Mesenchymal stem cell (in vitro differentiated cells and primary cell): ENCODE measurements around the gene KDM4B.
A peak's percentile ranks its signal among the peaks of the same experiment; 100 is the strongest.

Experiments used
- DNase-seq: peaks from one replicate; pipeline ENCODE4 v3.0.0-alpha.2; 2013
- H2AFZ ChIP-seq: one replicate; pipeline ENCODE4 v1.6.1; 2013; ENCODE audit warnings: low read depth, mild to moderate bottlenecking, control low read depth, inconsistent platforms, low read length, moderate library complexity
- H2AK5ac ChIP-seq: 2 replicates; pipeline ENCODE4 v1.6.1; 2013; ENCODE audit warnings: low read length, moderate library complexity, mild to moderate bottlenecking, inconsistent platforms; ENCODE audit not compliant: severe bottlenecking
- H2BK120ac ChIP-seq: one replicate; pipeline ENCODE4 v1.6.1; 2013; ENCODE audit warnings: low read depth, mild to moderate bottlenecking, inconsistent platforms, low read length, moderate library complexity
- H2BK12ac ChIP-seq, 2 experiments: one replicate each; pipeline ENCODE4 v1.6.1; 2013; ENCODE audit warnings: inconsistent platforms in 2 of 2, low read length in 2 of 2, mild to moderate bottlenecking in 2 of 2, moderate library complexity in 2 of 2, control low read depth in 1 of 2
- H2BK15ac ChIP-seq: one replicate; pipeline ENCODE4 v1.6.1; 2013; ENCODE audit warnings: mild to moderate bottlenecking, low read depth, inconsistent platforms; ENCODE audit not compliant: poor library complexity, severe bottlenecking
- H2BK5ac ChIP-seq: 2 replicates; pipeline ENCODE4 v1.6.1; 2013; ENCODE audit warnings: low read depth, mild to moderate bottlenecking, low read length, control low read depth, inconsistent platforms; ENCODE audit not compliant: poor library complexity, severe bottlenecking
- H3K14ac ChIP-seq, 2 experiments: one replicate each; pipeline ENCODE4 v1.6.1; 2013; ENCODE audit warnings: inconsistent platforms in 2 of 2, low read length in 2 of 2, control low read depth in 1 of 2, mild to moderate bottlenecking in 1 of 2, moderate library complexity in 1 of 2
- H3K18ac ChIP-seq, 2 experiments: one replicate each; pipeline ENCODE4 v1.6.1; 2013; ENCODE audit warnings: inconsistent platforms in 2 of 2, low read length in 2 of 2, control low read depth in 1 of 2, low read depth in 1 of 2, mild to moderate bottlenecking in 1 of 2
- H3K23ac ChIP-seq, 2 experiments: one replicate each; pipeline ENCODE4 v1.6.1; 2013; ENCODE audit warnings: inconsistent platforms in 2 of 2, low read length in 2 of 2, mild to moderate bottlenecking in 2 of 2, moderate library complexity in 2 of 2, control low read depth in 1 of 2
- H3K27ac ChIP-seq: 2 replicates; pipeline ENCODE4 v1.5.1; 2013; ENCODE audit warnings: mild to moderate bottlenecking, moderate library complexity, low read length, control low read depth, inconsistent platforms; ENCODE audit not compliant: poor library complexity, severe bottlenecking
- H3K27me3 ChIP-seq, 2 experiments: 2 replicates each; pipeline versions ENCODE4 v1.6.1 to v1.7.0; 2013; ENCODE audit warnings: low read length in 2 of 2, mild to moderate bottlenecking in 2 of 2, moderate library complexity in 2 of 2, control low read depth in 1 of 2, inconsistent platforms in 1 of 2; ENCODE audit not compliant: control insufficient read depth in 1 of 2, insufficient read depth in 1 of 2
- H3K36me3 ChIP-seq, 2 experiments: 2 replicates each; pipeline versions ENCODE4 v1.6.1 to v1.7.0; 2013; ENCODE audit warnings: low read length in 2 of 2, control low read depth in 1 of 2, inconsistent platforms in 1 of 2, low read depth in 1 of 2, mild to moderate bottlenecking in 1 of 2; ENCODE audit not compliant: insufficient read depth in 2 of 2, control insufficient read depth in 1 of 2
- H3K4ac ChIP-seq, 2 experiments: one replicate each; pipeline ENCODE4 v1.6.1; 2013; ENCODE audit warnings: inconsistent platforms in 2 of 2, low read length in 2 of 2, mild to moderate bottlenecking in 2 of 2, moderate library complexity in 2 of 2, control low read depth in 1 of 2, low read depth in 1 of 2
- H3K4me1 ChIP-seq: 2 replicates; pipeline ENCODE4 v1.6.1; 2013; ENCODE audit warnings: low read depth, low read length, control low read depth; ENCODE audit not compliant: control insufficient read depth, insufficient read depth
- H3K4me2 ChIP-seq: 2 replicates; pipeline ENCODE4 v1.6.1; 2013; ENCODE audit warnings: low read length, mild to moderate bottlenecking, inconsistent platforms; ENCODE audit not compliant: poor library complexity, severe bottlenecking
- H3K4me3 ChIP-seq, 2 experiments: 2 replicates each; pipeline versions ENCODE4 v1.5.1 to v1.7.0; 2013; ENCODE audit warnings: low read length in 2 of 2, mild to moderate bottlenecking in 2 of 2, control low read depth in 1 of 2, low read depth in 1 of 2; ENCODE audit not compliant: insufficient read depth in 1 of 2
- H3K79me1 ChIP-seq: replicated peaks from 2 replicates; pipeline ENCODE4 v1.6.1; 2013; ENCODE audit warnings: mild to moderate bottlenecking, control low read depth, low read length, inconsistent platforms; ENCODE audit not compliant: poor library complexity, severe bottlenecking
- H3K9ac ChIP-seq: 2 replicates; pipeline ENCODE4 v1.7.0; 2013; ENCODE audit warnings: mild to moderate bottlenecking, low read length, moderate library complexity
- H3K9me3 ChIP-seq: 2 replicates; pipeline ENCODE4 v1.7.0; 2013; ENCODE audit warnings: mild to moderate bottlenecking, low read length; ENCODE audit not compliant: control insufficient read depth
- H4K8ac ChIP-seq: one replicate; pipeline ENCODE4 v1.6.1; 2013; ENCODE audit warnings: inconsistent platforms, mild to moderate bottlenecking, low read length, moderate library complexity
- H4K91ac ChIP-seq: one replicate; pipeline ENCODE4 v1.6.1; 2013; ENCODE audit warnings: mild to moderate bottlenecking, low read length, inconsistent platforms
- WGBS: methylation state at CpG from one replicate; pipeline ENCODE4 v1.1.7; 2013; ENCODE audit warnings: mixed read lengths; 5-methylcytosine and 5-hydroxymethylcytosine counted together

KDM4B gene

GRCh38 chr19:5097331-5097930 lies 128.5 kb downstream of the KDM4B start:
- Histone ChIP-seq H3K79me1 (peaks cover 60% of the 10 kb centered on the region), H3K4me1 (peaks cover 14% of the 10 kb centered on the region), H4K91ac (no peak overlapping the region), H3K23ac (no peak overlapping the region), H3K4me3 (no peak overlapping the region), H3K9me3 (peaks cover 18% of the 10 kb centered on the region), H3K36me3 (peaks cover 26 to 82% of the 10 kb centered on the region in 2 experiments), H2AK5ac (no peak overlapping the region), H3K27ac (no peak overlapping the region), H2BK5ac (no peak overlapping the region), H3K4ac (no peak overlapping the region), H3K27me3 (no peaks in the 10 kb centered on the region), H3K9ac (no peak overlapping the region), H2BK120ac (no peak overlapping the region), H2BK15ac (no peak overlapping the region), H2AFZ (no peak overlapping the region), H3K4me2 (no peak overlapping the region), H2BK12ac (no peak overlapping the region), H3K14ac (no peak overlapping the region), H3K18ac (no peak overlapping the region), H4K8ac (no peak overlapping the region)
- over 99% methylated on average over 15 of the region's 16 CpGs for WGBS
- no peak for DNase-seq

- Histone ChIP-seq H3K14ac (no peak overlapping the region), H2BK15ac (no peak overlapping the region), H3K79me1 (peaks cover 55% of the 10 kb centered on the region), H3K23ac (no peak overlapping the region), H3K18ac (no peak overlapping the region), H2BK12ac (no peak overlapping the region), H3K36me3 (peaks cover 26 to 81% of the 10 kb centered on the region in 2 experiments), H2AFZ (no peak overlapping the region), H4K91ac (no peak overlapping the region), H3K9ac (no peak overlapping the region), H3K4ac (no peak overlapping the region), H2BK120ac (no peak overlapping the region), H2BK5ac (no peak overlapping the region), H3K4me3 (no peak overlapping the region), H3K9me3 (peaks cover 18% of the 10 kb centered on the region), H4K8ac (no peak overlapping the region), H3K4me2 (no peak overlapping the region), H3K27me3 (no peaks in the 10 kb centered on the region), H2AK5ac (no peak overlapping the region), H3K4me1 (peaks cover 7% of the 10 kb centered on the region), H3K27ac (no peak overlapping the region)
- DNase-seq, result no peak
- 97% methylated on average over 7 of the region's 9 CpGs for WGBS
Measured at GRCh38 chr19:5097959-5098623, 129.2 kb downstream of the KDM4B start.

GRCh38 chr19:5098646-5099045 lies 129.7 kb downstream of the KDM4B start:
- H2AK5ac ChIP-seq, result no peak overlapping the region
- H2AFZ ChIP-seq, result no peak overlapping the region
- H3K4me3 ChIP-seq, result no peak overlapping the region
- no peak for DNase-seq
- H3K9me3 ChIP-seq, result peaks cover 18% of the 10 kb centered on the region
- H3K79me1 ChIP-seq, result peaks cover 54% of the 10 kb centered on the region
- H3K23ac ChIP-seq, result no peak overlapping the region
- H3K27ac ChIP-seq, result no peak overlapping the region
- H3K14ac ChIP-seq, result no peak overlapping the region
- H2BK15ac ChIP-seq, result no peak overlapping the region
- no peak overlapping the region for H4K91ac ChIP-seq
- peaks cover 26 to 81% of the 10 kb centered on the region in 2 experiments for H3K36me3 ChIP-seq
- H2BK5ac ChIP-seq, result no peak overlapping the region
- H2BK12ac ChIP-seq, result no peak overlapping the region
- H3K27me3 ChIP-seq, result no peaks in the 10 kb centered on the region
- peaks cover 7% of the 10 kb centered on the region for H3K4me1 ChIP-seq
- 85% methylated on average over 3 of the region's 3 CpGs for WGBS
- no peak overlapping the region for H2BK120ac ChIP-seq
- H3K4me2 ChIP-seq, result no peak overlapping the region
- no peak overlapping the region for H4K8ac ChIP-seq
- H3K18ac ChIP-seq, result no peak overlapping the region
- H3K4ac ChIP-seq, result no peak overlapping the region
- H3K9ac ChIP-seq, result no peak overlapping the region

- WGBS, result 97% methylated on average over 5 of the region's 5 CpGs
- Histone ChIP-seq H3K23ac (no peak overlapping the region), H2BK12ac (no peak overlapping the region), H3K4me3 (no peak overlapping the region), H4K91ac (no peak overlapping the region), H3K27me3 (no peaks in the 10 kb centered on the region), H3K14ac (no peak overlapping the region), H3K79me1 (peaks cover 48% of the 10 kb centered on the region), H2BK120ac (no peak overlapping the region), H2BK5ac (no peak overlapping the region), H3K4me1 (peaks cover 3% of the 10 kb centered on the region), H3K27ac (no peak overlapping the region), H2AK5ac (no peak overlapping the region), H4K8ac (no peak overlapping the region), H3K4me2 (no peak overlapping the region), H3K9me3 (peaks cover 18% of the 10 kb centered on the region), H2BK15ac (no peak overlapping the region), H3K4ac (no peak overlapping the region), H3K18ac (no peak overlapping the region), H3K36me3 (peaks cover 26 to 80% of the 10 kb centered on the region in 2 experiments), H3K9ac (no peak overlapping the region), H2AFZ (no peak overlapping the region)
- DNase-seq, result peak; percentile 6
Measured at GRCh38 chr19:5099701-5100221, 130.8 kb downstream of the KDM4B start.
